ENCODE data around the gene TCN1. TPM values are rescaled to one million over a fixed set of nuclear protein-coding genes. Genes with fewer than 3 reads are reported as not detected.

The TCN1 gene
- total RNA-seq, 2 experiments from 2014 or later, result not detected

DNA sequence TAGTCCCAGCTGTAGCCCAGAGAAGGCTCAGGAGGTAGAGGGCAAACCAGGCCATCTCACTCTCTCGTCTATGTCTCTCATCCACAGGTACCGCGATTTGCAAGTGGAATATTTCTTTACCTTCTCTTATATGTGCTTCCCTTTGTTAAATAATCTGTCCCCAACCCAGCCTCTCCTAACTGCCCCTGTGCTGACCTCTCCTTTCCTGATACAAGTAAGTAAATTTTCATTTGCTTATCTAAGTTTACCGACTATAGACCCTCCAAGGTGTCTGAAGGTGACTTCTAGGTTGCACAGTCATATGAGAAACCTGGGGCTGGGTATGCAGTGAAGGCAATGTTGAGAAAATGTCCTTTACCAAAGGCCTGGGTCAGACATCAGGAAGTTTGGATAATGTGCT lies 20.9 kb downstream of the TCN1 start, which contains the start of gene CBLIF:
Gene CBLIF, minus strand, starts transcription at position 101 of the 400 bp plus-strand sequence. Its CDS starts 46 bp downstream, at position 55.
- no peak within 1 kb of the TSS for H3K4me3 ChIP-seq (ENCODE audit: low read length)

DNA sequence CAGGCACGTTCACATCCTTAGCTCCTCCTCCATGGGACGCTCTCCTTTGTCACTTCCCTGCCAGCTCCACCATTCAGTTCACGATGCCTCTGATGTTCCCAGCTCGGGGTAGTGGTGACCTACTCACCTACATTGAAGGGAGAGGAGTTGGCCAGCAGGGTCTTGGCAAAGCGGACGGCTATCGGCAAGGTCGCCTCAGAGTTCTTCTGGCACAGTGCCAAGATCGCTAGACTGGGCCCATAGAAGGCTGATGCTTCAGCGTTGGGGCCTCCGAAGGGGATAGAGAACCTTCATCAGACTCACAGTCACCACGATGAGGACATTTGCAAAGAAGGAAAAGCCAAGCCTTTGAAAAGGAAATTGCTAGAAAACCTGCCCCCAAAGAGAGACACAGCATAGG lies 24.0 kb downstream of the TCN1 start:
- ATAC-seq (ENCODE audit: poor library complexity), result no peak
- Histone ChIP-seq H3K4me3 (ENCODE audit: low read length) (no peak overlapping the region), H3K27me3 (ENCODE audit: control insufficient read depth in 1 of 2, insufficient read depth in 2 of 2, low read length in 2 of 2) (no peaks in the 10 kb centered on the region), H3K9me3 (ENCODE audit: control insufficient read depth in 1 of 2, insufficient read depth in 1 of 2, low read length in 2 of 2) (no peaks in the 10 kb centered on the region), H3K36me3 (ENCODE audit: insufficient read depth, low read length) (no peaks in the 10 kb centered on the region), H3K4me1 (ENCODE audit: insufficient read depth, low read length) (no peaks in the 10 kb centered on the region), H3K27ac (ENCODE audit: low read depth in 1 of 2, low read length in 2 of 2) (no peak overlapping the region)
- POLR2A ChIA-PET, result no interaction called here
- H3K36me3 Mint-ChIP-seq (ENCODE audit: low read depth), result no peaks in the 10 kb centered on the region
- H3K27me3 Mint-ChIP-seq, result peaks cover 18% of the 10 kb centered on the region
- no peak overlapping the region for H3K27ac Mint-ChIP-seq
- no peak for DNase-seq
- CTCF ChIA-PET, result interaction anchor here (1.2 kb wide), 1 partner anchor 9 kb away, joined by 3 read pairs; no protein-coding TSS in a partner anchor
- H3K9me3 Mint-ChIP-seq, result no peaks in the 10 kb centered on the region
- H3K4me3 Mint-ChIP-seq, result no peak overlapping the region
- no peaks in the 10 kb centered on the region for H3K4me1 Mint-ChIP-seq (ENCODE audit: low read depth)
- intact Hi-C loops (cut with DNase I, micrococcal nuclease), result no loop called here
- TF ChIP-seq, protein P1, sequence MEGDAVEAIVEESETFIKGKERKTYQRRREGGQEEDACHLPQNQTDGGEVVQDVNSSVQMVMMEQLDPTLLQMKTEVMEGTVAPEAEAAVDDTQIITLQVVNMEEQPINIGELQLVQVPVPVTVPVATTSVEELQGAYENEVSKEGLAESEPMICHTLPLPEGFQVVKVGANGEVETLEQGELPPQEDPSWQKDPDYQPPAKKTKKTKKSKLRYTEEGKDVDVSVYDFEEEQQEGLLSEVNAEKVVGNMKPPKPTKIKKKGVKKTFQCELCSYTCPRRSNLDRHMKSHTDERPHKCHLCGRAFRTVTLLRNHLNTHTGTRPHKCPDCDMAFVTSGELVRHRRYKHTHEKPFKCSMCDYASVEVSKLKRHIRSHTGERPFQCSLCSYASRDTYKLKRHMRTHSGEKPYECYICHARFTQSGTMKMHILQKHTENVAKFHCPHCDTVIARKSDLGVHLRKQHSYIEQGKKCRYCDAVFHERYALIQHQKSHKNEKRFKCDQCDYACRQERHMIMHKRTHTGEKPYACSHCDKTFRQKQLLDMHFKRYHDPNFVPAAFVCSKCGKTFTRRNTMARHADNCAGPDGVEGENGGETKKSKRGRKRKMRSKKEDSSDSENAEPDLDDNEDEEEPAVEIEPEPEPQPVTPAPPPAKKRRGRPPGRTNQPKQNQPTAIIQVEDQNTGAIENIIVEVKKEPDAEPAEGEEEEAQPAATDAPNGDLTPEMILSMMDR (IDR thresholded peaks at IDR 0.05), result no peak

More for the DNA sequence above, 20.9 kb downstream of the TCN1 start, which contains the start of gene CBLIF:
- ATAC-seq (ENCODE audit: poor library complexity) (no peak), DNase-seq (no peak)
- Mint-ChIP-seq H3K36me3 (ENCODE audit: low read depth) (no peaks in the 10 kb centered on the region), H3K27me3 (peaks cover 9% of the 10 kb centered on the region), H3K4me3 (no peak within 1 kb of the TSS), H3K4me1 (ENCODE audit: low read depth) (no peaks in the 10 kb centered on the region), H3K27ac (no peak within 1 kb of the TSS), H3K9me3 (no peaks in the 10 kb centered on the region)
- H3K36me3 ChIP-seq (ENCODE audit: insufficient read depth, low read length), result no peaks in the 10 kb centered on the region
- ChIA-PET CTCF (no interaction called here), POLR2A (no interaction called here)
- no peak within 1 kb of the TSS for H3K27ac ChIP-seq (ENCODE audit: low read depth in 1 of 2, low read length in 2 of 2)
- no peaks in the 10 kb centered on the region for H3K27me3 ChIP-seq (ENCODE audit: control insufficient read depth in 1 of 2, insufficient read depth in 2 of 2, low read length in 2 of 2)
- intact Hi-C loops (cut with DNase I, micrococcal nuclease), result no loop called here
- H3K4me1 ChIP-seq (ENCODE audit: insufficient read depth, low read length), result no peaks in the 10 kb centered on the region
- TF ChIP-seq, protein P1 (IDR thresholded peaks at IDR 0.05), result no peak
- no peaks in the 10 kb centered on the region for H3K9me3 ChIP-seq (ENCODE audit: control insufficient read depth in 1 of 2, insufficient read depth in 1 of 2, low read length in 2 of 2)

GRCh38 chr11:59841514-59841913 lies 24.8 kb downstream of the TCN1 start:
- no peaks in the 10 kb centered on the region for H3K27me3 ChIP-seq (ENCODE audit: control insufficient read depth in 1 of 2, insufficient read depth in 2 of 2, low read length in 2 of 2)
- no peaks in the 10 kb centered on the region for H3K36me3 ChIP-seq (ENCODE audit: insufficient read depth, low read length)
- no peaks in the 10 kb centered on the region for H3K4me1 ChIP-seq (ENCODE audit: insufficient read depth, low read length)
- Mint-ChIP-seq H3K4me1 (ENCODE audit: low read depth) (no peaks in the 10 kb centered on the region), H3K27ac (no peak overlapping the region), H3K4me3 (no peak overlapping the region), H3K36me3 (ENCODE audit: low read depth) (no peaks in the 10 kb centered on the region), H3K9me3 (no peaks in the 10 kb centered on the region), H3K27me3 (peaks cover 26% of the 10 kb centered on the region)
- ATAC-seq (ENCODE audit: poor library complexity) (no peak), DNase-seq (no peak)
- no peak overlapping the region for H3K4me3 ChIP-seq (ENCODE audit: low read length)
- CTCF ChIA-PET, result interaction anchor here (1.2 kb wide), 1 partner anchor 9 kb away, joined by 3 read pairs; no protein-coding TSS in a partner anchor
- intact Hi-C loops (cut with DNase I, micrococcal nuclease), result no loop called here
- TF ChIP-seq, protein P1 (IDR thresholded peaks at IDR 0.05), result no peak
- no peaks in the 10 kb centered on the region for H3K9me3 ChIP-seq (ENCODE audit: control insufficient read depth in 1 of 2, insufficient read depth in 1 of 2, low read length in 2 of 2)
- POLR2A ChIA-PET, result no interaction called here
- H3K27ac ChIP-seq (ENCODE audit: low read depth in 1 of 2, low read length in 2 of 2), result no peak overlapping the region
